ENCODE measurements around the gene ACKR1.

Gene ACKR1

DNA sequence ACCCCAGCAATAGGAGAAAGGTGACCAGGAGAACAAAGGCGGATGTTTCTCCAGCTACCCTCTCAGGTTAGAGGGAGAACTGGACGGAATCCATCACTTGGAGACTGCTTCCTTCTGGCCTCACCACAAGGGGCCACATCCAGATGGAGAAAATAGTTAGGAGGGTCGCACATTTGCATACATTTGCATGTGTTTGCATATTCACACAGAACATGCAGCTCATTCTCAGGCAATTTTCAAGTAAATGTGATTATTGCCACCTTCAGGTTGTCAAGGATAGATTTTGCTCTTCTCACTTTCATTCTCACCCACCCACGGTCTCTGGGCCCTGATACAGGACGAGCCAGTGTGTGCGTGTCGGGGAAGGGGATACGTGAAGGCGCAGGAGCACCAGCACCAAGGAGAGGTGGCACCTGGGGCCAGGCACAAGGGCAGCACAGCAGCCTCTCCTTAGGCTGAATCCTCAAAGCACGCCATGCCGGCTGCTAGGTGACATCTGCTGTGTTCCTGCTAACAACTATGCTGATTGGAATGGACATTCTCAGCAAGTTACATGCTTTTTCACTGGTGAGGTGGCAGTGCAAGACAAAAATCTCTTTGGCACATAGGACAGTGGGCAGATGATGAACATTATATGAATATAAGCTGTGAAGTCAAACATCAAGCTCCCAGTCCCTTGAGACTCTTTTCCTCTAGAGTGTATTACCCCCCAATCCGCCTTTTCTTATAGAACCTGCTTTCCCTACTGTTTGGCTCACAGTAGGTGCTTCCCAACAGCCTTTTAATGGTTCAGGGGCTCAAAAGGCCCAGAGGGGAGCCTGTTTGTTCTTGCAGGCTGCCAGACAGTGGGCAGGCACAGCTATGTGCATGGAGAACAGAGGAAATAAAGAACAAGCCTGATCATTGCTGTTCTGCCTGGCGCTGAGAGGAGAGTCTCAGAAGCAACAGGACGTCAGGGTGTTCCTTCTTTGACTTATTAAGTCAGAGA lies 14.3 kb downstream of the ACKR1 start:
- H3K4me3 ChIP-seq (ENCODE audit: low read depth, low read length), result no peak overlapping the region

- no peak overlapping the region for H3K4me3 ChIP-seq (ENCODE audit: low read depth, low read length)
These were observed 17.6 kb downstream of the ACKR1 start for GRCh38 chr1:159222075-159222865.

DNA sequence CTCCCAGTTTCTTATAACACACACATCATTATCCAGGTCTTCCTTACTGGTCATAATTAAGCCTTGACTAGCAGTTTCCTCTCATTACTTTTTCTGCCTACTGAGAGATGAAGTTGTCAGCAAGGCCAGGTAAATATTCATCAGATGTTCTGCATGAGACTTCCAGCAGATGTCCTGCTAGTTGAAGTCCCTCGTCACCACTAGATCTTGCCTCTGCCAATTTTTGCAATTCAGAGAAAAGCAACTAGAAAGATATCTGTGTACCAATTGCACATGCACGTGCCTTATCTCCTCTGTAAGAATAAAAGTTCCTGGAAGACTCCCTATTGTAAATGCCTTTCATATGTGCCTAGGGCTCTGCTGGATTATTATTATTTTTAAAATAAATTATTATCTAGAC lies 18.3 kb downstream of the ACKR1 start:
- H3K4me3 ChIP-seq (ENCODE audit: low read depth, low read length), result no peak overlapping the region

DNA sequence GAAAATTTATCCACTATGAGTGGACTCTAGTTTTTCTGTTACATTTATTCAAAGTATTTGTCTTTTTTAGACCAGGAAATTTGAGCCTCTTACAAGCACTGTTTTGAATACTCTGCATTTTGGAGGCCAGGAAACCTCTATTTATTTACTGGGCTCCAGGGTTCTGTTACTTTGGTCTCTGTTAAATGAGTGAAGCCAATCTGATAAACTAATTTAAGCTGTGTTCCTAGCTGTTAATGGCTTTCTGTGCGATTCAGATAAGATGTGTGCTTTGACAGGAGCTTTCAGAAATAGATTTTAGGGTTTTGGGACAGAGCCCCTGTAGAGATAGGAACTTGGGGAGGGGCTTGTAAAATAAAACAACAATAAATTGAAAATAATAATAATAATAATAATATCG lies 23.9 kb downstream of the ACKR1 start:
- no peak overlapping the region for H3K4me3 ChIP-seq (ENCODE audit: low read depth, low read length)

DNA sequence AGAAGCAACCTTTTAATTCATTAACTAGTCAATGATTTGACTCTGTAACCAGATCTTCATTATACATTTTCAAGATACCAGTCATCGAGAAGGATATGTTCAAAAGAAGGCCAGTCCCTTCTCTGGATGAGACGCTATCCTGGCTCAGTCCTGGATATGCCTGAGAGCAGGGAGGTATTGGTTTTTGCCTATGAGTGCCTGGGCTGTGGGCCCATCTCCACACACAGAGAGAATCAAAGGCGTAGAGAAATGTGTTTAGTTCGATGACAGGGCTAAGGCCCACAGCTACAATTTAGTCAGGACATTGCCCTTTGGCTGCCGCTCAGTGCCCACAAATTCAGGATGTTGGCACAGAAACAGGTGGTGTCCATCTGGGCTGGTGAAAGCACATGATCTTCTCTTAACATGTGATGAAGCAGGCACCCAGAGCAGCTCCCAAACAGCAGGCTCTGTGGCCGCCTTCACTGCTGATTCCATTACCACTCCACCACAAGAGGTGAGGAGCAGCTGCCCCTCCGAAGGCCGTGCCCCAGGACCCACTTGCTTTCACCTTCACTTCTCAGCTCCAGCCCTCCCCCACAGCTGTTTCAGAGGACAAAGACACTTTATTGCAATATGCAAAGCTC lies 24.7 kb downstream of the ACKR1 start:
- H3K4me3 ChIP-seq (ENCODE audit: low read depth, low read length), result no peak overlapping the region

DNA sequence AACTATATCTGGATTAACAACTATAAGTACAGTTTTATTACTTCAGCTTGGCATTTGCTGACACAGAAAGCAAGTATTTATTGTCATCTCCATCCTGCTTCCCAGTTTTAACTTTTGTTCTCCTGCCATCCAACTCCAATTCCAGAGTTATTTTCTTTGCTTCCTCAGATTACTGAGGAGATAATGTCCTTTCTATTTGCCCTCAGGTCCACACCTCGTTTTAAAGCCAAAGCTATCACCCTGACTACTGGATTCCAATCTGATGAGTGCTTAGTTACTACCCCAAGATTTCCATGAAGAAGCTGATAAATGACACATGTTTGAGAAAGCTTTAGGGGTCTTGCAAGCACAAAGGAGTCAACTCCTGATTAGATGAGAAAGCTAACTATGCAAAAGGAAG lies 25.2 kb downstream of the ACKR1 start:
- H3K4me3 ChIP-seq (ENCODE audit: low read depth, low read length), result no peak overlapping the region

- no peak overlapping the region for H3K4me3 ChIP-seq (ENCODE audit: low read depth, low read length)
These were observed 35.0 kb downstream of the ACKR1 start for GRCh38 chr1:159239551-159240220.

DNA sequence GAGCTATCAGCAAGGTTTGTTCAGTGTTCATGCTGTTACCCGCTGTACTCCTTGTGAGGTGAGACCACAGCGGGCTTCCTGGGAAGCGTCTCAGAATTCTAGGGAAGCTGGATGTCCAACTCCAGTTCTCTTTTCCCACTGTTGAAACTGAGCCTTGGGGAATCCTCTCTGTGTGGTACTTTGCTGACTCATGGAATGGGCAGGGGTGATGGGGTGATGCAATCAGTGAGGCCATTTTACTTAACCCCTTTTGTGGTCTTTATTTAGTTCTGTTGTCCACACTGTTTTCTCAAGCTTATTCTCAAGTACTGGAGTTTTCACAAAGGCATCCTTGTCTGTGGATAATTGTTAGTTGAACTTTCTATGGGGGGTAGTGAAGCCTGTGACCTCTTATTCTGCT lies 42.6 kb downstream of the ACKR1 start:
- H3K4me3 ChIP-seq (ENCODE audit: low read depth, low read length), result no peak overlapping the region

- no peak overlapping the region for H3K4me3 ChIP-seq (ENCODE audit: low read depth, low read length)
These were observed 43.6 kb downstream of the ACKR1 start for GRCh38 chr1:159248311-159248710.

DNA sequence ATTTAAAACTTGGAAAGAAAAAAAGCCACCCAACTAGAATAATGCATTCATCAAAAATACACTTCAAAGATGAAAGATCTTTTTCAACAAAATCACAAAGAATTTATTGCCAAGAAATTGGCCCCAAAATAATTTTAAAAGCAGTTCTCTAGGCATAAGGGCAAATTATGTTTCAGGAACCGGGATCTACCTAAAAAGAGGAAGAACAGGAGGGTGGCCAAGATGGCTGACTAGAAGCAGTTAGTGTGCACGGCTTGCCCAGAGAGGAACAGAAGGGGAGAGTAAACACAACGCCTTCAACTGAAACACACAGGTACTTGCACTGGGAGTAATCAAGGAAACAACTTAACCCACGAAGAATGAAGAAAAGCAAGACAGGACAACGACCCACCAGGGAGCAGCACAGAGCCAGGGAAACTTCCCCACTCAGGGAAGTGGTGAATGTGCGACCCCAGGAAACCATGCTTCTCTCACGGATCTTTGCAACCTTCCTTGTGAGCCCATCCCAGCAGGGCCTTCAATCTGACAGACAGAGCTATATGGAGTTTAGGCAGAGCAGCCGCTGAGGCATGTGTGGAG lies 46.1 kb downstream of the ACKR1 start:
- H3K4me3 ChIP-seq (ENCODE audit: low read depth, low read length), result no peak overlapping the region

Measured in iPS-11a (cell line).